A673 (cell line): ENCODE results near the gene PIEZO1.

ENCODE experiments used
- EZH2 ChIP-seq: fragments of 200-600 bp; sonication (generic); IDR thresholded peaks from 2 replicates; pipeline ENCODE4 v1.6.1; 2017; ENCODE audit warnings: borderline replicate concordance, low read depth, mild to moderate bottlenecking, mixed read lengths, antibody characterized with exemption, low read length; ENCODE audit not compliant: poor library complexity, severe bottlenecking
- TF ChIP-seq, protein P1 (sequence below): fragments of 300-800, 200-600 bp; sonication (generic); conservative IDR thresholded peaks from 2 replicates; pipeline ENCODE4 v1.5.1; 2017; ENCODE audit warnings: low read depth, mild to moderate bottlenecking, antibody characterized with exemption, low read length, moderate library complexity, mixed read lengths

GRCh38 chr16:88732172-88732960 lies 52.7 kb downstream of the PIEZO1 start:
- TF ChIP-seq, protein P1, sequence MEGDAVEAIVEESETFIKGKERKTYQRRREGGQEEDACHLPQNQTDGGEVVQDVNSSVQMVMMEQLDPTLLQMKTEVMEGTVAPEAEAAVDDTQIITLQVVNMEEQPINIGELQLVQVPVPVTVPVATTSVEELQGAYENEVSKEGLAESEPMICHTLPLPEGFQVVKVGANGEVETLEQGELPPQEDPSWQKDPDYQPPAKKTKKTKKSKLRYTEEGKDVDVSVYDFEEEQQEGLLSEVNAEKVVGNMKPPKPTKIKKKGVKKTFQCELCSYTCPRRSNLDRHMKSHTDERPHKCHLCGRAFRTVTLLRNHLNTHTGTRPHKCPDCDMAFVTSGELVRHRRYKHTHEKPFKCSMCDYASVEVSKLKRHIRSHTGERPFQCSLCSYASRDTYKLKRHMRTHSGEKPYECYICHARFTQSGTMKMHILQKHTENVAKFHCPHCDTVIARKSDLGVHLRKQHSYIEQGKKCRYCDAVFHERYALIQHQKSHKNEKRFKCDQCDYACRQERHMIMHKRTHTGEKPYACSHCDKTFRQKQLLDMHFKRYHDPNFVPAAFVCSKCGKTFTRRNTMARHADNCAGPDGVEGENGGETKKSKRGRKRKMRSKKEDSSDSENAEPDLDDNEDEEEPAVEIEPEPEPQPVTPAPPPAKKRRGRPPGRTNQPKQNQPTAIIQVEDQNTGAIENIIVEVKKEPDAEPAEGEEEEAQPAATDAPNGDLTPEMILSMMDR: no peak
- TF ChIP-seq EZH2: no peak
